Activated T-cell treated with anti-CD3 and anti-CD28 coated beads, Interleukin-2, amount 50 U/mL, for 24 hours (primary cell): ENCODE data around the gene NUP93.
"Not testable (repeated sequence)": the region's sequence is repeated elsewhere in the genome, so short reads cannot be mapped to it uniquely, and the experiment has no call there.

Experiments
- DNase-seq: peaks from one replicate; pipeline ENCODE4 v3.0.0-alpha.2; 2020
- H3K27ac Mint-ChIP-seq: 2 replicates; pipeline ENCODE4 v1.8.0; 2020; ENCODE audit warnings: mild to moderate bottlenecking, mixed read lengths
- H3K27me3 Mint-ChIP-seq: 2 replicates; pipeline ENCODE4 v1.8.0; 2020; ENCODE audit warnings: mixed read lengths
- H3K36me3 Mint-ChIP-seq: 2 replicates; pipeline ENCODE4 v1.8.0; 2020; ENCODE audit warnings: low read depth, mixed read lengths
- H3K4me1 Mint-ChIP-seq: 2 replicates; pipeline ENCODE4 v1.8.0; 2020; ENCODE audit warnings: low read depth, mixed read lengths
- H3K4me3 Mint-ChIP-seq: 2 replicates; pipeline ENCODE4 v1.8.0; 2020; ENCODE audit warnings: mild to moderate bottlenecking, moderate library complexity, mixed read lengths
- H3K9me3 Mint-ChIP-seq: 2 replicates; pipeline ENCODE4 v1.8.0; 2020; ENCODE audit warnings: mixed read lengths

Gene NUP93

GRCh38 chr16:56724191-56724590, 5.7 kb upstream of the NUP93 start:
- Mint-ChIP-seq H3K36me3 (no peaks in the 10 kb centered on the region), H3K27me3 (no peaks in the 10 kb centered on the region), H3K4me3 (no peak overlapping the region), H3K9me3 (no peaks in the 10 kb centered on the region), H3K4me1 (peaks cover 23% of the 10 kb centered on the region), H3K27ac (no peak overlapping the region)
- no peak for DNase-seq

- no peak overlapping the region for H3K4me3 Mint-ChIP-seq
- H3K4me1 Mint-ChIP-seq = peaks cover 29% of the 10 kb centered on the region
- peaks cover 10% of the 10 kb centered on the region for H3K36me3 Mint-ChIP-seq
- H3K27me3 Mint-ChIP-seq = no peaks in the 10 kb centered on the region
- DNase-seq = no peak
- H3K9me3 Mint-ChIP-seq = no peaks in the 10 kb centered on the region
- no peak overlapping the region for H3K27ac Mint-ChIP-seq
These were observed 3.6 kb upstream of the NUP93 start for GRCh38 chr16:56726283-56726682.

- H3K36me3 Mint-ChIP-seq = peaks cover 10% of the 10 kb centered on the region
- no peaks in the 10 kb centered on the region for H3K9me3 Mint-ChIP-seq
- no peak for DNase-seq
- H3K4me1 Mint-ChIP-seq = peaks cover 29% of the 10 kb centered on the region
- no peak overlapping the region for H3K4me3 Mint-ChIP-seq
- no peak overlapping the region for H3K27ac Mint-ChIP-seq
- H3K27me3 Mint-ChIP-seq = no peaks in the 10 kb centered on the region
These were observed 3.0 kb upstream of the NUP93 start for GRCh38 chr16:56726926-56727325.

DNA sequence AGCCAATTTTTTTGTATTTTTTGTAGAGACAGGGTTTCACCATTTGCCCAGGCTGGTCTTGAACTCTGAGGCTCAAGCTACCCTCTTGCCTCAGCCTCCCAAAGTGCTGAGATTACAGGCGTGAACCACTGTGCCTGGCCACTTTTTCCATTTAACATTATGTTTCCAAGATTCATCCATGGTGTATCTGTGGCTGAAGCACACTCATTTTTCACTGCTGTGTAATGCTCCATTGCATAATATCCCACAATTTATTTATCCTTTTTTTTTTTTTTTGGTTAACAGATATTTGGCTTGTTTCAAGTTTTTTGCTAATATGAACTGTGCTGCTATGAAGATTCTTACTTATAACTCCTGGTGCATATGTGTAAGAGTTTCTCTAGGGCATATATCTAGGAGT, 1.9 kb upstream of the NUP93 start:
- no peaks in the 10 kb centered on the region for H3K9me3 Mint-ChIP-seq
- H3K27ac Mint-ChIP-seq = no peak overlapping the region
- H3K4me3 Mint-ChIP-seq = no peak overlapping the region
- H3K36me3 Mint-ChIP-seq = peaks cover 10% of the 10 kb centered on the region
- no peak for DNase-seq
- no peaks in the 10 kb centered on the region for H3K27me3 Mint-ChIP-seq
- peaks cover 22% of the 10 kb centered on the region for H3K4me1 Mint-ChIP-seq

DNA sequence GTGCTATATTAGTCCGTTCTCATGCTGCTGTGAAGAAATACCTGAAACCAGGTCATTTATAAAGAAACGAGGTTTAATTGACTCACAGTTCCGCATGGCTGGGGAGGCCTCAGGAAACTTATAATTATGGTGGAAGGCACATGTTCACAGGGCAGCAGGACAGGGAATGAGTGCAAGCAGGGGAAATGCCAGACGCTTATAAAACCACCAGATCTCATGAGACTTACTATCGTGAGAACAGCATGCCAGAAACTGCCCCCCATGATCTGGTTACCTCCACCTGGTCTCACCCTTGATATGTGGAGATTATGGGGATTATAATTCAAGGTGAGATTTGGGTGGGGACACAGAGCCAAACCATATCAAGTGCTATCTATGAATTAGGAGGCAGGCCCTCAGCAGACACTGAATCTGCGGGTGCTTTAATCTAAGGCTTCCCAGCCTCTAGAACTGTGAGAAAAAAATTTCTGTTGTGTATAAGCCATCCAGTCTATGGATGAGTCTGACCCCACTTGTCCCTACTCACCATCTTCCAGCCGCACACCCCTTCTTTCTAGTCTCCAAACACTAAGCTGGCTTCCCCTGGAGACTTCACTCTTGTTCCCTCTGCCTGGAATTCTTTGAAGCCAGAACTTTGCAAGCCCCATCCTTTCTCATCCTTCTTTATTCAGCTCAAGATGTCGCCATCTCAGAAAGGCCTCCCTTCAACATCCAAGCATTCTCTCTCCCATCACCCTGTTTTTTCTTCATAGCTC, 772 bp upstream of the NUP93 start:
- no peak overlapping the region for H3K4me3 Mint-ChIP-seq
- H3K27ac Mint-ChIP-seq = peak overlapping the region; percentile 84
- peaks cover 10% of the 10 kb centered on the region for H3K36me3 Mint-ChIP-seq
- DNase-seq = no peak
- no peaks in the 10 kb centered on the region for H3K27me3 Mint-ChIP-seq
- H3K4me1 Mint-ChIP-seq = peaks cover 22% of the 10 kb centered on the region
- H3K9me3 Mint-ChIP-seq = no peaks in the 10 kb centered on the region

DNA sequence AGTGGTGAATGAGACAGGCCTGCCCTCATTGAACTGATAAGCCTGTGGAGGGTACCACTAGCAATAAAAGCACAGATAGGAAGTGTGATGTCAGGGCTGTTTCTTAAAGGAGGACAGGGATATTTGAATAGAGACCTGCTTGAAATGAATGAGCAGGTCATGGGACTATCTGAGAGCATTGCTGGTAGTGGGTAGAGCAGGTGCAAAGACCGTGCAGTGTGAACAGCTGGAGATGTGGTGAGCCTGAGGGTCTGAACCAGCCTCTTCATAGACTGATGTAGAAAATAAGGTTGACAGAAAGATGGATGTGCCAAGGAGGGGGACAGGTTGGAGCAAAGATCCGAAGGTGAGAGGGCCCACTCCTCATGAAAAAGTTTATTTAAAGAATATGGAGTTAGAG, 2.4 kb downstream of the NUP93 start:
- no peak overlapping the region for H3K4me3 Mint-ChIP-seq
- peaks cover 25% of the 10 kb centered on the region for H3K4me1 Mint-ChIP-seq
- H3K27ac Mint-ChIP-seq = no peak overlapping the region
- H3K36me3 Mint-ChIP-seq = peaks cover 17% of the 10 kb centered on the region
- no peak for DNase-seq
- no peaks in the 10 kb centered on the region for H3K9me3 Mint-ChIP-seq
- H3K27me3 Mint-ChIP-seq = no peaks in the 10 kb centered on the region

GRCh38 chr16:56732832-56733231, 2.9 kb downstream of the NUP93 start:
- no peak overlapping the region for H3K4me3 Mint-ChIP-seq
- H3K27me3 Mint-ChIP-seq = no peaks in the 10 kb centered on the region
- no peaks in the 10 kb centered on the region for H3K9me3 Mint-ChIP-seq
- H3K4me1 Mint-ChIP-seq = peaks cover 24% of the 10 kb centered on the region
- DNase-seq = no peak
- H3K36me3 Mint-ChIP-seq = peaks cover 22% of the 10 kb centered on the region
- no peak overlapping the region for H3K27ac Mint-ChIP-seq

DNA sequence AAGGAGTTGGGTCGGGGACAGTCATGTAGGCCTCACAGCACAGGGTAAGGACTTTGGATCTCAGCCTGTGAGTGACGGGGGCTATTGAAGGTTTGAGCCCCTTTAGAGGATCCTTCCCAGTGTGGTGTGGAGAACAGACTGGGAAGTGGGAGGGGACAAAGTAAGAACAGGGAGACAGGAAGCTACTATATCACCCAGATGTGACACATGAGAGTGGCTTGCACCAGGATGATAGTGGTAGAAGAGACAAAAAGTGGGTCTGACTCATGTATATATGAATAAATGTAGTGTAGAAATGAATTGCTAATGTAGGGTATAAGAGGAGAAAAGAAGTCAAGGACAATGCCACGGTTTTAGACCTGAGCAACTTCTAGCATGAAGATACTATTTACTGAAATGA, 4.5 kb downstream of the NUP93 start:
- Mint-ChIP-seq H3K36me3 (peaks cover 33% of the 10 kb centered on the region), H3K4me3 (no peak overlapping the region), H3K27me3 (no peaks in the 10 kb centered on the region), H3K4me1 (peaks cover 19% of the 10 kb centered on the region), H3K9me3 (no peaks in the 10 kb centered on the region), H3K27ac (no peak overlapping the region)
- no peak for DNase-seq

GRCh38 chr16:56736476-56736875, 6.5 kb downstream of the NUP93 start:
- no peaks in the 10 kb centered on the region for H3K27me3 Mint-ChIP-seq
- no peak overlapping the region for H3K4me3 Mint-ChIP-seq
- H3K27ac Mint-ChIP-seq = no peak overlapping the region
- H3K36me3 Mint-ChIP-seq = peaks cover 23% of the 10 kb centered on the region
- H3K4me1 Mint-ChIP-seq = peaks cover 15% of the 10 kb centered on the region
- no peak for DNase-seq
- H3K9me3 Mint-ChIP-seq = no peaks in the 10 kb centered on the region

GRCh38 chr16:56737539-56737938, 7.6 kb downstream of the NUP93 start:
- H3K4me1 Mint-ChIP-seq = peaks cover 26% of the 10 kb centered on the region
- H3K36me3 Mint-ChIP-seq = peaks cover 31% of the 10 kb centered on the region
- no peak for DNase-seq
- peak overlapping the region; percentile 50 for H3K27ac Mint-ChIP-seq
- H3K27me3 Mint-ChIP-seq = no peaks in the 10 kb centered on the region
- no peak overlapping the region for H3K4me3 Mint-ChIP-seq
- no peaks in the 10 kb centered on the region for H3K9me3 Mint-ChIP-seq

GRCh38 chr16:56738221-56738620, 8.3 kb downstream of the NUP93 start:
- no peak overlapping the region for H3K27ac Mint-ChIP-seq
- H3K27me3 Mint-ChIP-seq = no peaks in the 10 kb centered on the region
- no peaks in the 10 kb centered on the region for H3K9me3 Mint-ChIP-seq
- peaks cover 36% of the 10 kb centered on the region for H3K36me3 Mint-ChIP-seq
- no peak for DNase-seq
- H3K4me1 Mint-ChIP-seq = peaks cover 31% of the 10 kb centered on the region
- no peak overlapping the region for H3K4me3 Mint-ChIP-seq

DNA sequence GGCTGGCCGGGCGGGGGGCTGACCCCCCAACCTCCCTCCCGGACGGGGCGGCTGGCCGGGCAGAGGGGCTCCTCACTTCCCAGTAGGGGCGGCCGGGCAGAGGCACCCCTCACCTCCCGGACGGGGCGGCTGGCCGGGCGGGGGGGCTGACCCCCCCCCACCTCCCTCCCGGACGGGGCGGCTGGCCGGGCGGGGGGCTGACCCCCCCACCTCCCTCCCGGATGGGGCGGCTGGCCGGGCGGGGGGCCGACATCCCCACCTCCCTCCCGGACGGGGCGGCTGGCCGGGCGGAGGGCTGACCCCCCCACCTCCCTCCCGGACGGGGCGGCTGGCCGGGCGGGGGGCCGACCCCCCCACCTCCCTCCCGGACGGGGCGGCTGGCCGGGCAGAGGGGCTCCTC, 9.4 kb downstream of the NUP93 start:
- H3K4me3 Mint-ChIP-seq, DNase-seq, H3K27me3 Mint-ChIP-seq, H3K9me3 Mint-ChIP-seq, H3K27ac Mint-ChIP-seq: not testable (repeated sequence)
- Mint-ChIP-seq H3K4me1 (peaks cover 40% of the 10 kb centered on the region), H3K36me3 (peaks cover 46% of the 10 kb centered on the region)

DNA sequence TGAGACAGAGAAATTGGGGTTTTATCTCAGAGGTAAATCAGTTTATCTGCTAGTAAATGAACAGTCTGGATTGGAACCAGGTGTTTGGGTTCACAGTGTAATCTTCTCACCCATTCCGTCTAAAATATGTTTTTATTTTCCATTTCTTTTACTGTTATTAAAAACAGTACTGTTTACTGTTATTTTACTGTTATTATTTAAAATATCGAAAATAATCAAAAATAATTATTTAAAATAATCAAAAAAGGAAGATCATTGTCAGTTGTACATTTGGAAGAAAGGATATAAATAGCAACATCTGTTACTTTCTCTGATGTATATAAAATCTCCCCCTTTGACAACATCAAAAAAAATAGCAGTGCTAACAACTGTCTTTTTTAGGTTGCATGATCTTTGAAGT, 11.5 kb downstream of the NUP93 start:
- H3K27ac Mint-ChIP-seq = no peak overlapping the region

GRCh38 chr16:56742030-56742984, 12.4 kb downstream of the NUP93 start:
- H3K36me3 Mint-ChIP-seq = peaks cover 41% of the 10 kb centered on the region
- H3K27ac Mint-ChIP-seq = no peak overlapping the region
- no peak overlapping the region for H3K4me3 Mint-ChIP-seq
- DNase-seq = no peak
- no peaks in the 10 kb centered on the region for H3K27me3 Mint-ChIP-seq
- peaks cover 43% of the 10 kb centered on the region for H3K4me1 Mint-ChIP-seq
- no peaks in the 10 kb centered on the region for H3K9me3 Mint-ChIP-seq

More for the DNA sequence above, 11.5 kb downstream of the NUP93 start:
- Mint-ChIP-seq H3K4me1 (peaks cover 48% of the 10 kb centered on the region), H3K36me3 (peaks cover 44% of the 10 kb centered on the region), H3K4me3 (no peak overlapping the region), H3K27me3 (no peaks in the 10 kb centered on the region), H3K9me3 (no peaks in the 10 kb centered on the region)
- DNase-seq = no peak

DNA sequence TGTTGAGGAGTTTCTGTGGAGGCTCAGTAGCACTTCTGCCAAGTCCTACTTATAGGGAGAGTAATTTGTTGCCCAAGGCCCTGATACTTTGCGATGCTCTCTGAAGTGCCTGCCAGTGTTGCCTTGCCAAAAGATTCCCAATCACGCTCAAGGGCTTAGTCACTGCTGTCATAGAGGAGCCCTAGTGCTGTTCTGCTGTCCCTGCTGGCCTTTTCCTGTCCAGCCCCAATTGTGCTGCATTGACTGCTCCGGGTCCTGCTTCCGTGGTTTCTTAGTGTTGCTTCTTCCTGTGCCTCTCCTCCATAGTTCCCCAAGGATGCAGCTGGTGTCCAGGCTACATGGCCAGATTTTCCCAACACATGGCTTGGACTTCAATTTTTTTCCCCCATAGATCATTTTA, 13.9 kb downstream of the NUP93 start:
- no peak overlapping the region for H3K27ac Mint-ChIP-seq
- no peak overlapping the region for H3K4me3 Mint-ChIP-seq
- peaks cover 44% of the 10 kb centered on the region for H3K4me1 Mint-ChIP-seq
- peaks cover 40% of the 10 kb centered on the region for H3K36me3 Mint-ChIP-seq
- DNase-seq = no peak
- no peaks in the 10 kb centered on the region for H3K27me3 Mint-ChIP-seq
- H3K9me3 Mint-ChIP-seq = no peaks in the 10 kb centered on the region
